ENCODE measurements around the gene PMEL. TPM values are rescaled to one million over a fixed set of nuclear protein-coding genes. Genes with fewer than 3 reads are reported as not detected.
A peak's percentile ranks its signal among the peaks of the same experiment; 100 is the strongest.

The PMEL gene
- total and polyA plus RNA-seq, 2 of the 4 experiments (the other 2 are of a cell fraction): 1.4 to 5.8 TPM

DNA sequence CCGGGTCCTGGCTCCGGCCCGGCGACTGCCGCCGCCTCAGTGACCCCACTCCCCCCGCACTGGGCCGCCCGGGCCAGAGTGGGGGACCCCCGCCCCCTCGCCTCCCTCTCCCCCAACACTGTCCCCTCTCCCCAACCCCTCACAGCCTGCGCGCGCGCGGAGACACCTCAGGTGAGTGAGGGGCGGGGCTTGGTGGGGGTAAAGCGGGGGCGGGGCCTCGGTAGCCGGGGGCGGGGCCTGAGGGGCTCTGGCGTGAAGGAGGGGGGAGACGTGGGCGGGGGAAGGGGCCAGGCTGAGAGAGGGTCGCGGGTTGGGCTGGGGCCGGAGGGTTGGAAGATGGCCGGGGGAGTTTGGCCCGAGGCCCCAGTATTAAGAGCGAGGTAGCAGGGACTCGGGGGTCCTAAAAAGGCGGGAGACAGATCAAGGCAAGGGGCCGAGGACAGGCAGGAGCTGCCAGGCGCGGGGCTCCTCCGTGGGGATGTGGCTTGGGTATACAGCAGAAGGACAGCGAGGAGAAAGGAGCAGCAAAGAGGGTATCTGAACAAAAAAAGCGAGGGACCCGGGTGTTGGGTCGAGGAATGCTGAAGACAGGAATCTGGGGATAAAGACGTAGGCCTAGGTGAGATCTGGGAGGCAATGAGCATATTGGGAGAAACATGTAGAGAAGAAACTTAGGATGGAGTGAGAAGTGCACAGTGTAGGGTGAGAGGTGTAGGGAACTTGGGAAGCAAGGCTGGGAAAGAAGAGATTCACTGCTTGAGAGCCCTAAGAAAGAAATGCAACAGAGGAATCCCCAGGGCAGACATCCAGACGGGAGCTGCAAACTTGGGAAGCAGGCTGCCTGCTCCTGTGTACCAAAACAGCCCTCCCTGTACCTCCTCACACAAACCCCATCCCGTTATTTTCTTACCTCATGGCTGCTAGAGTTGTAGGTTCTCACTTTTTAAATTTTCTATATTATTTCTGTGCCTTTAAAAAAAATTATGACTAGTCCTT, 42.0 kb upstream of the PMEL start:
- Histone ChIP-seq H3K23ac (ENCODE audit: low read depth, low read length) (peak overlapping the region; percentile 77), H2BK20ac (ENCODE audit: low read depth, low read length) (no peak overlapping the region; the same call in 1 of the 2 replicates), H3K4ac (ENCODE audit: low read depth, low read length) (peak overlapping the region; percentile 35), H3K4me3 (ENCODE audit: insufficient read depth, low read depth, low read length) (peak overlapping the region; percentile 68), H4K5ac (ENCODE audit: low read depth, low read length) (peak overlapping the region; percentile 81), H2BK15ac (ENCODE audit: low read depth, low read length) (no peak overlapping the region), H4K8ac (ENCODE audit: low read depth in 2 of 2, low read length in 2 of 2) (peak overlapping the region; percentile 89 to 91), H3K9me1 (ENCODE audit: insufficient read depth, low read length) (peaks cover 13% of the 10 kb centered on the region), H3K9me3 (ENCODE audit: control insufficient read depth, insufficient read depth, low read length) (no peaks in the 10 kb centered on the region), H2AK9ac (replicated peaks; ENCODE audit: low read depth, low read length, poor library complexity) (peak overlapping the region; percentile 82), H3K14ac (replicated peaks; ENCODE audit: low read depth, low read length) (peak overlapping the region; percentile 45), H4K20me1 (ENCODE audit: insufficient read depth, low read length) (no peaks in the 10 kb centered on the region), H4K91ac (ENCODE audit: insufficient read depth, low read depth, low read length) (peak overlapping the region; percentile 48; the same call in 1 of the 2 replicates), H3K9ac (ENCODE audit: low read depth, low read length) (peak overlapping the region; percentile 74), H3K18ac (ENCODE audit: low read depth, low read length) (peak overlapping the region; percentile 42; the same call in 1 of the 2 replicates), H3K79me1 (ENCODE audit: low read depth in 1 of 2, low read length in 2 of 2) (peaks cover 3 to 12% of the 10 kb centered on the region in 2 experiments; a peak in 3 of 4 replicates), H3K4me2 (ENCODE audit: low read depth, low read length) (peak overlapping the region; percentile 92), H3K27me3 (ENCODE audit: control insufficient read depth, insufficient read depth, low read length) (no peaks in the 10 kb centered on the region), H2BK120ac (ENCODE audit: low read depth, low read length) (no peak overlapping the region), H3K36me3 (ENCODE audit: control insufficient read depth, insufficient read depth, low read length) (peaks cover 14% of the 10 kb centered on the region), H2AFZ (replicated peaks; ENCODE audit: low read length, poor library complexity) (peak overlapping the region; percentile 93), H3K56ac (ENCODE audit: extremely low read depth, insufficient read depth, low read length) (peak overlapping the region; percentile 1), H2BK5ac (ENCODE audit: low read depth, low read length, poor library complexity, severe bottlenecking) (peak overlapping the region; percentile 67), H3K27ac (ENCODE audit: insufficient read depth, low read length) (peak overlapping the region; percentile 31), H3K4me1 (ENCODE audit: control insufficient read depth, insufficient read depth, low read length) (no peaks in the 10 kb centered on the region), H2AK5ac (ENCODE audit: low read depth, low read length) (peak overlapping the region; percentile 15; the same call in 1 of the 2 replicates)
- ATAC-seq (ENCODE audit: low read depth) (peak; percentile 88), DNase-seq (no peak)
- intact Hi-C loops (cut with micrococcal nuclease) (no loop called here), dilution Hi-C loops (cut with HindIII; ENCODE audit: low sequenced_read_pairs, unreplicated experiment) (no loop called here), in situ Hi-C loops (cut with MboI; ENCODE audit: low sequenced_read_pairs) (no loop called here)
- WGBS, 2 experiments (ENCODE audit: extremely low coverage in 2 of 2, insufficient read length in 1 of 2): 0% methylated on average over 10 of the region's 44 CpGs; no CpG with 5 or more reads in 1 of the 2 experiments
- no TSS peak for BruUV-seq (replicated peaks)
- ChIA-PET CTCF (no interaction called here), POLR2A (ENCODE audit: unreplicated experiment) (no interaction called here)
- TF ChIP-seq, protein P1, sequence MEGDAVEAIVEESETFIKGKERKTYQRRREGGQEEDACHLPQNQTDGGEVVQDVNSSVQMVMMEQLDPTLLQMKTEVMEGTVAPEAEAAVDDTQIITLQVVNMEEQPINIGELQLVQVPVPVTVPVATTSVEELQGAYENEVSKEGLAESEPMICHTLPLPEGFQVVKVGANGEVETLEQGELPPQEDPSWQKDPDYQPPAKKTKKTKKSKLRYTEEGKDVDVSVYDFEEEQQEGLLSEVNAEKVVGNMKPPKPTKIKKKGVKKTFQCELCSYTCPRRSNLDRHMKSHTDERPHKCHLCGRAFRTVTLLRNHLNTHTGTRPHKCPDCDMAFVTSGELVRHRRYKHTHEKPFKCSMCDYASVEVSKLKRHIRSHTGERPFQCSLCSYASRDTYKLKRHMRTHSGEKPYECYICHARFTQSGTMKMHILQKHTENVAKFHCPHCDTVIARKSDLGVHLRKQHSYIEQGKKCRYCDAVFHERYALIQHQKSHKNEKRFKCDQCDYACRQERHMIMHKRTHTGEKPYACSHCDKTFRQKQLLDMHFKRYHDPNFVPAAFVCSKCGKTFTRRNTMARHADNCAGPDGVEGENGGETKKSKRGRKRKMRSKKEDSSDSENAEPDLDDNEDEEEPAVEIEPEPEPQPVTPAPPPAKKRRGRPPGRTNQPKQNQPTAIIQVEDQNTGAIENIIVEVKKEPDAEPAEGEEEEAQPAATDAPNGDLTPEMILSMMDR (conservative IDR thresholded peaks at IDR 0.05; ENCODE audit: low read depth, low read length): no peak
- no peak for TF ChIP-seq CEBPB (IDR thresholded peaks at IDR 0.05; ENCODE audit: low read depth, low read length)
- TF ChIP-seq SMC3 (IDR thresholded peaks at IDR 0.05; ENCODE audit: low read depth, low read length): no peak
- no peak for TF ChIP-seq MAFK (IDR thresholded peaks at IDR 0.05; ENCODE audit: low read depth, low read length)
- TF ChIP-seq, protein P2, sequence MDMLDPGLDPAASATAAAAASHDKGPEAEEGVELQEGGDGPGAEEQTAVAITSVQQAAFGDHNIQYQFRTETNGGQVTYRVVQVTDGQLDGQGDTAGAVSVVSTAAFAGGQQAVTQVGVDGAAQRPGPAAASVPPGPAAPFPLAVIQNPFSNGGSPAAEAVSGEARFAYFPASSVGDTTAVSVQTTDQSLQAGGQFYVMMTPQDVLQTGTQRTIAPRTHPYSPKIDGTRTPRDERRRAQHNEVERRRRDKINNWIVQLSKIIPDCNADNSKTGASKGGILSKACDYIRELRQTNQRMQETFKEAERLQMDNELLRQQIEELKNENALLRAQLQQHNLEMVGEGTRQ (IDR thresholded peaks at IDR 0.05; ENCODE audit: low read depth, low read length): no peak
- TF ChIP-seq RAD21 (IDR thresholded peaks at IDR 0.05; ENCODE audit: low read length): no peak
- no peak for TF ChIP-seq RFX5 (IDR thresholded peaks at IDR 0.05; ENCODE audit: low read depth, low read length)

Data from IMR-90 (cell line).